ENCODE results near the gene ATXN1. TPM values are rescaled to one million over a fixed set of nuclear protein-coding genes. Genes with fewer than 3 reads are reported as not detected.

ATXN1 gene
- polyA plus RNA-seq, 4 donors, result 4.6 to 16.5 (median 5.9) TPM

- peaks cover 0 to 13% (median 0%) of the 10 kb centered on the region in 3 donors for H3K4me1 ChIP-seq (ENCODE audit: control insufficient read depth in 3 of 3, insufficient read depth in 2 of 3, low read depth in 1 of 3, low read length in 2 of 3)
- H3K9me3 ChIP-seq (ENCODE audit: control insufficient read depth in 2 of 2, insufficient read depth in 1 of 2, low read depth in 1 of 2, low read length in 1 of 2), result no peaks in the 10 kb centered on the region
- no peaks in the 10 kb centered on the region for H3K36me3 ChIP-seq (ENCODE audit: control insufficient read depth in 3 of 3, insufficient read depth in 2 of 3, low read depth in 1 of 3, low read length in 3 of 3)
- 90 to 94% (median 91%) methylated on average over 14 of the region's 14 CpGs for WGBS, 3 donors
- no peak overlapping the region for H3K4me3 ChIP-seq (ENCODE audit: low read depth in 1 of 3, low read length in 3 of 3)
- FAIRE-seq (no peak), DNase-seq (no peak)
- no peaks in the 10 kb centered on the region for H3K27me3 ChIP-seq (ENCODE audit: control insufficient read depth in 3 of 3, insufficient read depth in 3 of 3, low read length in 3 of 3)
- H3K27ac ChIP-seq (ENCODE audit: low read depth in 1 of 3, low read length in 2 of 3), result no peak overlapping the region
Observed at GRCh38 chr6:16284472-16284871, 476.8 kb downstream of the ATXN1 start.

DNA sequence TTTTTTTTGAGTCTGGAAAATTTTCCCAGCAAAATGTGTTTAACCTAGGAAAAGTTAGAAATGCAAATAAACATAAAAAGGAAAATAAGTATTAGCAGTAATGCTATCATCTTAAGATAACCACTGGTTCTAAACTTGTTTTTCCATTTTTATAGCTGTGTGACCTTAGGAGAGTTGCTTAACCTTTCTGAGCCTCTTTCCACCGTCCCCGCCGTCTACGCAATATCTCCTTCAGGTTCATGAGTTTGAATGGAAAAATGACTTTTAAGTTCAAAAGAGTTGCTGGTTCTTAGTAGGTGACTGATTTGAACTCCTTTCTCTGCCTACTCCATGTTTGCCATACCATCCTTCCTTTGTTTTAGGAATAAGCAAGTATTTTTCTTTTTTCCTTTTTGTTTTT, 478.9 kb downstream of the ATXN1 start:
- DNase-seq, result no peak
- H3K27me3 ChIP-seq (ENCODE audit: control insufficient read depth in 3 of 3, insufficient read depth in 3 of 3, low read length in 3 of 3), result no peaks in the 10 kb centered on the region
- H3K4me3 ChIP-seq (ENCODE audit: low read depth in 1 of 3, low read length in 3 of 3), result no peak overlapping the region
- H3K27ac ChIP-seq (ENCODE audit: low read depth in 1 of 3, low read length in 2 of 3), result no peak overlapping the region
- no peaks in the 10 kb centered on the region for H3K9me3 ChIP-seq (ENCODE audit: control insufficient read depth in 2 of 2, insufficient read depth in 1 of 2, low read depth in 1 of 2, low read length in 1 of 2)
- 92 to 96% (median 95%) methylated on average over 4 of the region's 4 CpGs for WGBS, 3 donors
- FAIRE-seq, result no peak
- H3K4me1 ChIP-seq (ENCODE audit: control insufficient read depth in 3 of 3, insufficient read depth in 2 of 3, low read depth in 1 of 3, low read length in 2 of 3), result peaks cover 0 to 29% (median 2%) of the 10 kb centered on the region in 3 donors
- no peaks in the 10 kb centered on the region for H3K36me3 ChIP-seq (ENCODE audit: control insufficient read depth in 3 of 3, insufficient read depth in 2 of 3, low read depth in 1 of 3, low read length in 3 of 3)

- H3K36me3 ChIP-seq (ENCODE audit: control insufficient read depth in 3 of 3, insufficient read depth in 2 of 3, low read depth in 1 of 3, low read length in 3 of 3), result no peaks in the 10 kb centered on the region
- H3K27me3 ChIP-seq (ENCODE audit: control insufficient read depth in 3 of 3, insufficient read depth in 3 of 3, low read length in 3 of 3), result no peaks in the 10 kb centered on the region
- WGBS, 3 donors, result 87 to 94% (median 88%) methylated on average over 5 of the region's 5 CpGs
- no peak overlapping the region for H3K27ac ChIP-seq (ENCODE audit: low read depth in 1 of 3, low read length in 2 of 3)
- DNase-seq (no peak), FAIRE-seq (no peak)
- no peaks in the 10 kb centered on the region for H3K9me3 ChIP-seq (ENCODE audit: control insufficient read depth in 2 of 2, insufficient read depth in 1 of 2, low read depth in 1 of 2, low read length in 1 of 2)
- no peak overlapping the region for H3K4me3 ChIP-seq (ENCODE audit: low read depth in 1 of 3, low read length in 3 of 3)
- peaks cover 0 to 23% (median 2%) of the 10 kb centered on the region in 3 donors for H3K4me1 ChIP-seq (ENCODE audit: control insufficient read depth in 3 of 3, insufficient read depth in 2 of 3, low read depth in 1 of 3, low read length in 2 of 3)
Observed at GRCh38 chr6:16279243-16279642, 482.0 kb downstream of the ATXN1 start.

DNA sequence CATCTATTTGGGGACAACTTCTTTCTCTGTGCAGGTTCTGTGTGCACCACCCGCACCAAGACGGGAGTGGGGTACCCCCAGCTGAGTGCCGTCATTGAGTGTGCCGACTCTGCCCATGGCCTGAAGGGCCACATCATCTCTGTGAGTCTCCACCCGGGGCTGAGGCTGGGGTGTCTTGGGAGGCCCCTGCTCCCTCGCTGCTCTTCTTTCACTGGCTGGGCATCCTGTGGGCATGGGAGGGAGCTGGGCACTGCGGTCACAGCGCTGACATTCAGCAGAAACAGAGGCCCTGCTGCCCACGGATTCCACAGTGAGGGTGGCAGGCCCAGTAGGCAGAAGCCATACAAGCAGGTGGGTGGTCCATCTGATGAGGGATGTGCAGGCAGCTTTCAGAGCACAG, 482.5 kb downstream of the ATXN1 start:
- no peak overlapping the region for H3K27ac ChIP-seq (ENCODE audit: low read depth in 1 of 3, low read length in 2 of 3)
- H3K9me3 ChIP-seq (ENCODE audit: control insufficient read depth in 2 of 2, insufficient read depth in 1 of 2, low read depth in 1 of 2, low read length in 1 of 2), result no peaks in the 10 kb centered on the region
- 95 to 97% (median 96%) methylated on average over 9 of the region's 9 CpGs for WGBS, 3 donors
- H3K4me3 ChIP-seq (ENCODE audit: low read depth in 1 of 3, low read length in 3 of 3), result no peak overlapping the region
- H3K36me3 ChIP-seq (ENCODE audit: control insufficient read depth in 3 of 3, insufficient read depth in 2 of 3, low read depth in 1 of 3, low read length in 3 of 3), result no peaks in the 10 kb centered on the region
- H3K4me1 ChIP-seq (ENCODE audit: control insufficient read depth in 3 of 3, insufficient read depth in 2 of 3, low read depth in 1 of 3, low read length in 2 of 3), result peaks cover 0 to 23% (median 2%) of the 10 kb centered on the region in 3 donors
- no peaks in the 10 kb centered on the region for H3K27me3 ChIP-seq (ENCODE audit: control insufficient read depth in 3 of 3, insufficient read depth in 3 of 3, low read length in 3 of 3)
- FAIRE-seq, result no peak
- no peak for DNase-seq

DNA sequence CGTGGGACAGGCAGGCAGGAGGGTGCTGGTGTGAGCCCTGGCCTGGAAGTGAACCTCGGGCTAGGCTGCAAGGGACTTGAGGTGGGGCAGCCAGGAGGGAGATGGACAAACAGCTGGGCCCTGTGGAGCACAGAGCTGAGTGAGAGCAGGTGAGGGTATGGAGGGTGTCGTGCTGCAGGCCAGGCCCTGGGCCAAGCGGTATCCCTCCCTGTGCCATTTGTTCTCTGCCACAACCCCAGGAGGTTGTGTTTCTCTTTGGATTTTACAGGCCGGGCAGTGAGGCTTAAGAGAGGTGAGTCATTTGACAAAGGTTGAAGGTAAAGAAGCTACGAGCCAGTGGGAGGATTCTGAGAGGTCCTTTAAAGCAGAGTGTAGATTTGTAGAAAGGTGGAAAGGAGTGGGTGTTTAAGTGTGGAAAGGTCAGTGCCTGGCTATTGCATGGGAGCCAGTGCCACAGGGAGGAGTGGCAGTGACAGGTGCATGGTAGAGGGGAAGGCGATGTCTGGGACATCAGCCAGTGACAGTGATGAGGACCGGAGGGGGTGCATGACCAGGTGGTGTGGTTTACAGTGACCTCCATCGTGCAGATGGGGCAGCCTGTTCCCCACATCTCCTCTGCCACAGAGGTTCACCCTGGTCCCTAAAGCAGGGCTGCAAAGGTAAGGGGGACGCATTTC, 483.1 kb downstream of the ATXN1 start:
- Histone ChIP-seq H3K4me3 (ENCODE audit: low read depth in 1 of 3, low read length in 3 of 3) (no peak overlapping the region), H3K27ac (ENCODE audit: low read depth in 1 of 3, low read length in 2 of 3) (peak overlapping the region; percentile 9 to 87 (median 81)), H3K9me3 (ENCODE audit: control insufficient read depth in 2 of 2, insufficient read depth in 1 of 2, low read depth in 1 of 2, low read length in 1 of 2) (no peaks in the 10 kb centered on the region), H3K27me3 (ENCODE audit: control insufficient read depth in 3 of 3, insufficient read depth in 3 of 3, low read length in 3 of 3) (no peaks in the 10 kb centered on the region), H3K4me1 (ENCODE audit: control insufficient read depth in 3 of 3, insufficient read depth in 2 of 3, low read depth in 1 of 3, low read length in 2 of 3) (peaks cover 0 to 23% (median 2%) of the 10 kb centered on the region in 3 donors), H3K36me3 (ENCODE audit: control insufficient read depth in 3 of 3, insufficient read depth in 2 of 3, low read depth in 1 of 3, low read length in 3 of 3) (no peaks in the 10 kb centered on the region)
- DNase-seq (peak; percentile 48 to 65), FAIRE-seq (no peak)
- WGBS, 3 donors, result 38 to 78% (median 67%) methylated on average over 10 of the region's 10 CpGs

GRCh38 chr6:16277101-16277981, 483.9 kb downstream of the ATXN1 start:
- FAIRE-seq (no peak), DNase-seq (peak; percentile 84 to 90)
- 18 to 51% (median 44%) methylated on average over 18 of the region's 18 CpGs for WGBS, 3 donors
- Histone ChIP-seq H3K4me1 (ENCODE audit: control insufficient read depth in 3 of 3, insufficient read depth in 2 of 3, low read depth in 1 of 3, low read length in 2 of 3) (peaks cover 0 to 23% (median 2%) of the 10 kb centered on the region in 3 donors), H3K9me3 (ENCODE audit: control insufficient read depth in 2 of 2, insufficient read depth in 1 of 2, low read depth in 1 of 2, low read length in 1 of 2) (no peaks in the 10 kb centered on the region), H3K4me3 (ENCODE audit: low read depth in 1 of 3, low read length in 3 of 3) (peak overlapping the region in 1 of 3 donors; percentile 3), H3K27me3 (ENCODE audit: control insufficient read depth in 3 of 3, insufficient read depth in 3 of 3, low read length in 3 of 3) (no peaks in the 10 kb centered on the region), H3K27ac (ENCODE audit: low read depth in 1 of 3, low read length in 2 of 3) (peak overlapping the region in 2 of 3 donors; percentile 81 to 87), H3K36me3 (ENCODE audit: control insufficient read depth in 3 of 3, insufficient read depth in 2 of 3, low read depth in 1 of 3, low read length in 3 of 3) (no peaks in the 10 kb centered on the region)

GRCh38 chr6:16274885-16275589, 486.2 kb downstream of the ATXN1 start:
- Histone ChIP-seq H3K27ac (ENCODE audit: low read depth in 1 of 3, low read length in 2 of 3) (no peak overlapping the region), H3K4me3 (ENCODE audit: low read depth in 1 of 3, low read length in 3 of 3) (no peak overlapping the region), H3K36me3 (ENCODE audit: control insufficient read depth in 3 of 3, insufficient read depth in 2 of 3, low read depth in 1 of 3, low read length in 3 of 3) (no peaks in the 10 kb centered on the region), H3K4me1 (ENCODE audit: control insufficient read depth in 3 of 3, insufficient read depth in 2 of 3, low read depth in 1 of 3, low read length in 2 of 3) (peaks cover 0 to 23% (median 2%) of the 10 kb centered on the region in 3 donors), H3K27me3 (ENCODE audit: control insufficient read depth in 3 of 3, insufficient read depth in 3 of 3, low read length in 3 of 3) (no peaks in the 10 kb centered on the region), H3K9me3 (ENCODE audit: control insufficient read depth in 2 of 2, insufficient read depth in 1 of 2, low read depth in 1 of 2, low read length in 1 of 2) (no peaks in the 10 kb centered on the region)
- 86 to 91% (median 88%) methylated on average over 10 of the region's 10 CpGs for WGBS, 3 donors
- no peak for DNase-seq
- no peak for FAIRE-seq

DNA sequence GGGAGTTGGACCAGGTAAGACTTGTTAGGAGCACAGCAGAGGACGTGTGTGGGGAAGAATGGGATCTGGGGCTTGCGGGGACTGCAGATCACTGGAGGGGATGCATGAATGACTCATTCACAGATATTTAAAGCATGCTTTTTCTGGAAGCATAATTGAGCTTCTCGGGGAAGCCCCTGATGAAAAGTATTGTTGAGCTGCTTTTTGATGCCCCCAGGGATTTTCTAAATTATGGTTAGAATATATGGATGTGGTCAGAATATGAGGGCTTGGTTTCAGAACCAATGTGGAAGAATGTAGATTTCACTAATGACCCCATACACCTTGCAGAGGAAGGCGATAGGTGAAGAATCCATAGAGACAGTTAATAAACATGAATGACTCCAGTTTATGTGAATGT, 486.8 kb downstream of the ATXN1 start:
- WGBS, 3 donors, result 79 to 91% (median 85%) methylated on average over 4 of the region's 4 CpGs
- FAIRE-seq (no peak), DNase-seq (no peak)
- Histone ChIP-seq H3K4me1 (ENCODE audit: control insufficient read depth in 3 of 3, insufficient read depth in 2 of 3, low read depth in 1 of 3, low read length in 2 of 3) (peaks cover 0 to 23% (median 2%) of the 10 kb centered on the region in 3 donors), H3K4me3 (ENCODE audit: low read depth in 1 of 3, low read length in 3 of 3) (no peak overlapping the region), H3K27me3 (ENCODE audit: control insufficient read depth in 3 of 3, insufficient read depth in 3 of 3, low read length in 3 of 3) (no peaks in the 10 kb centered on the region), H3K9me3 (ENCODE audit: control insufficient read depth in 2 of 2, insufficient read depth in 1 of 2, low read depth in 1 of 2, low read length in 1 of 2) (no peaks in the 10 kb centered on the region), H3K36me3 (ENCODE audit: control insufficient read depth in 3 of 3, insufficient read depth in 2 of 3, low read depth in 1 of 3, low read length in 3 of 3) (no peaks in the 10 kb centered on the region), H3K27ac (ENCODE audit: low read depth in 1 of 3, low read length in 2 of 3) (no peak overlapping the region)

All from small intestine (tissue), 7 donors.